GM23338 (cell line): ENCODE results near the gene MED13L. TPM values are rescaled to one million over a fixed set of nuclear protein-coding genes. Genes with fewer than 3 reads are reported as not detected.

Source experiments
- ATAC-seq: fragments of 200-7000 bp; cut with Tn5 transposase; 3 replicates; pipeline ENCODE4 v1.9.1; 2020
- DNase-seq: peaks from one replicate; pipeline ENCODE4 v3.0.0-alpha.2; 2015; ENCODE audit warnings: low spot score
- H2AFZ ChIP-seq: fragments of 200-600 bp; sonication (generic); 2 replicates; pipeline ENCODE4 v1.8.0; 2016; ENCODE audit warnings: antibody characterized with exemption, mild to moderate bottlenecking, moderate library complexity
- H3F3A ChIP-seq: fragments of 200-600 bp; sonication (generic); replicated peaks from 2 replicates; pipeline ENCODE4 v1.8.0; 2017; ENCODE audit warnings: antibody characterized with exemption, mixed run types, low read depth
- H3K27ac ChIP-seq: fragments of 200-600 bp; sonication (generic); 2 replicates; pipeline ENCODE4 v1.6.1; 2016; ENCODE audit warnings: low read depth
- H3K27me3 ChIP-seq: fragments of 200-600 bp; sonication (generic); 2 replicates; pipeline ENCODE4 v1.8.0; 2016; ENCODE audit warnings: mild to moderate bottlenecking, mixed run types, moderate library complexity; ENCODE audit not compliant: insufficient read depth
- H3K36me3 ChIP-seq: fragments of 200-600 bp; sonication (generic); 2 replicates; pipeline ENCODE4 v1.8.0; 2016; ENCODE audit warnings: mild to moderate bottlenecking; ENCODE audit not compliant: insufficient read depth
- H3K4me1 ChIP-seq: fragments of 200-600 bp; sonication (generic); 2 replicates; pipeline ENCODE4 v1.8.0; 2016; ENCODE audit warnings: mild to moderate bottlenecking, moderate library complexity; ENCODE audit not compliant: insufficient read depth
- H3K4me2 ChIP-seq: fragments of 200-600 bp; sonication (generic); 2 replicates; pipeline ENCODE4 v1.7.1; 2017; ENCODE audit warnings: mixed run types
- H3K4me3 ChIP-seq: fragments of 200-600 bp; sonication (generic); 2 replicates; pipeline ENCODE4 v1.6.1; 2016; ENCODE audit warnings: mixed run types
- H3K79me2 ChIP-seq: fragments of 200-600 bp; sonication (generic); replicated peaks from 2 replicates; pipeline ENCODE4 v1.8.0; 2017; ENCODE audit warnings: mild to moderate bottlenecking; ENCODE audit not compliant: insufficient read depth
- H3K9me2 ChIP-seq: fragments of 200-600 bp; sonication (generic); 2 replicates; pipeline ENCODE4 v1.8.0; 2017; ENCODE audit not compliant: insufficient read depth
- H4K20me1 ChIP-seq: fragments of 200-600 bp; sonication (generic); replicated peaks from 2 replicates; pipeline ENCODE4 v1.8.0; 2017; ENCODE audit warnings: mild to moderate bottlenecking; ENCODE audit not compliant: insufficient read depth
- H3K27ac Mint-ChIP-seq: 2 replicates; pipeline ENCODE4 v1.8.0; 2020; ENCODE audit warnings: inconsistent platforms, mild to moderate bottlenecking, moderate library complexity, mixed read lengths
- H3K27me3 Mint-ChIP-seq: 3 replicates; pipeline ENCODE4 v1.8.0; 2022; ENCODE audit warnings: low read depth, mild to moderate bottlenecking, moderate library complexity, mixed read lengths, inconsistent platforms; ENCODE audit not compliant: insufficient read depth, poor library complexity
- H3K36me3 Mint-ChIP-seq: 3 replicates; pipeline ENCODE4 v1.8.0; 2021; ENCODE audit warnings: low read depth, mild to moderate bottlenecking, inconsistent platforms, moderate library complexity, mixed read lengths
- H3K4me1 Mint-ChIP-seq: 3 replicates; pipeline ENCODE4 v1.8.0; 2020; ENCODE audit warnings: mild to moderate bottlenecking, inconsistent platforms, mixed read lengths
- H3K4me3 Mint-ChIP-seq: 3 replicates; pipeline ENCODE4 v1.8.0; 2021; ENCODE audit warnings: moderate library complexity, mild to moderate bottlenecking, inconsistent platforms, mixed read lengths
- H3K9me3 Mint-ChIP-seq: 3 replicates; pipeline ENCODE4 v1.8.0; 2020; ENCODE audit warnings: moderate library complexity, mild to moderate bottlenecking, inconsistent platforms, mixed read lengths
- CTCF ChIP-seq, 2 experiments: fragments of 200-600 bp in 1 of 2; sonication (generic) in 1 of 2; conservative IDR thresholded peaks; 2 replicates each; pipeline versions ENCODE4 v1.5.1 to v1.6.1; 2016 to 2017; ENCODE audit warnings: antibody characterized with exemption in 2 of 2, low read depth in 2 of 2, mild to moderate bottlenecking in 2 of 2, moderate library complexity in 1 of 2
- EZH2 ChIP-seq: fragments of 200-600 bp; sonication (generic); IDR thresholded peaks from one replicate; pipeline ENCODE4 v1.8.0; 2017; ENCODE audit warnings: antibody characterized with exemption, mild to moderate bottlenecking, low read depth; ENCODE audit not compliant: unreplicated experiment
- ZNF462 ChIP-seq: fragments of 250-450 bp; sonication (Bioruptor Pico); IDR thresholded peaks from 2 replicates; pipeline ENCODE4 v1.5.0; 2020; ENCODE audit warnings: mild to moderate bottlenecking, moderate library complexity
- long read RNA-seq: library from polyadenylated mRNA; unstranded; transcript quantifications from one replicate; pipeline ENCODE4 v2.0.0, GENCODE V29; 2020; ENCODE audit not compliant: unreplicated experiment
- polyA plus RNA-seq: library from polyadenylated mRNA; unstranded; fragments of >200 nt; fragmentation: Nextera tagmentation; extraction: Ambion mirVana; gene quantifications from 2 replicates; pipeline ENCODE4 v1.2.1, GENCODE V29; 2016
- total RNA-seq: library from RNA; depleted of rRNA; stranded (reverse); fragments of >200 nt; shearing (Covaris generic); gene quantifications from 2 replicates; pipeline ENCODE4 v1.2.3, GENCODE V29; 2014; rRNA removed

Gene MED13L
- total RNA-seq (73.6 and 90.7 TPM in 2 replicates), polyA plus RNA-seq (18.7 and 20.9 TPM in 2 replicates)
- long read RNA-seq, partial matches to known transcripts: 1 of 1 reads
- long read RNA-seq, other reads (novel, unspliced or antisense): 0 of 1 reads

- peak; percentile 61 for ATAC-seq
- Histone ChIP-seq H2AFZ (peak within 1 kb of the TSS; percentile 76), H3K9me2 (no peaks in the 10 kb centered on the region), H3K36me3 (no peaks in the 10 kb centered on the region), H3K4me3 (peak within 1 kb of the TSS; percentile 81), H4K20me1 (peaks cover 19% of the 10 kb centered on the region; the same call in 1 of the 2 replicates), H3K27me3 (no peaks in the 10 kb centered on the region), H3K4me1 (peaks cover 39% of the 10 kb centered on the region), H3K27ac (peak within 1 kb of the TSS; percentile 51; the same call in 1 of the 2 replicates), H3K79me2 (peaks cover 41% of the 10 kb centered on the region), H3K4me2 (peak within 1 kb of the TSS; percentile 76), H3F3A (peaks cover 5% of the 10 kb centered on the region; the same call in 1 of the 2 replicates)
- Mint-ChIP-seq H3K4me3 (peak within 1 kb of the TSS; percentile 89), H3K36me3 (peaks cover 5% of the 10 kb centered on the region; the same call in 1 of the 3 replicates), H3K27me3 (peaks cover 13% of the 10 kb centered on the region), H3K4me1 (peaks cover 57% of the 10 kb centered on the region), H3K27ac (peak within 1 kb of the TSS; percentile 81), H3K9me3 (no peaks in the 10 kb centered on the region)
- TF ChIP-seq CTCF (conservative IDR thresholded peaks at IDR 0.05; ENCODE audit: low read depth in 2 of 2) (peak in 1 of 2 experiments; percentile 56; a peak in 2 of 4 replicates), ZNF462 (CRISPR knock-in tag) (no peak), EZH2 (no peak)
- DNase-seq: peak; percentile 89
Measured at GRCh38 chr12:116277467-116278278, at the start of gene MED13L. MED13L (minus strand) TSS chr12:116277693; CDS start chr12:116277131, 562 bp downstream.
